WI38 (cell line): Measurements from ENCODE around the gene ACBD4.

Source experiments
- H3K4me3 ChIP-seq: 2 replicates; pipeline ENCODE4 v1.5.1; 2011; ENCODE audit warnings: low read depth, mild to moderate bottlenecking, control low read depth, low read length
- TF ChIP-seq, protein P1 (sequence below): IDR thresholded peaks from 2 replicates; pipeline ENCODE4 v1.5.1; 2012; ENCODE audit warnings: low read depth, mild to moderate bottlenecking, control low read depth, low read length

ACBD4 gene

DNA sequence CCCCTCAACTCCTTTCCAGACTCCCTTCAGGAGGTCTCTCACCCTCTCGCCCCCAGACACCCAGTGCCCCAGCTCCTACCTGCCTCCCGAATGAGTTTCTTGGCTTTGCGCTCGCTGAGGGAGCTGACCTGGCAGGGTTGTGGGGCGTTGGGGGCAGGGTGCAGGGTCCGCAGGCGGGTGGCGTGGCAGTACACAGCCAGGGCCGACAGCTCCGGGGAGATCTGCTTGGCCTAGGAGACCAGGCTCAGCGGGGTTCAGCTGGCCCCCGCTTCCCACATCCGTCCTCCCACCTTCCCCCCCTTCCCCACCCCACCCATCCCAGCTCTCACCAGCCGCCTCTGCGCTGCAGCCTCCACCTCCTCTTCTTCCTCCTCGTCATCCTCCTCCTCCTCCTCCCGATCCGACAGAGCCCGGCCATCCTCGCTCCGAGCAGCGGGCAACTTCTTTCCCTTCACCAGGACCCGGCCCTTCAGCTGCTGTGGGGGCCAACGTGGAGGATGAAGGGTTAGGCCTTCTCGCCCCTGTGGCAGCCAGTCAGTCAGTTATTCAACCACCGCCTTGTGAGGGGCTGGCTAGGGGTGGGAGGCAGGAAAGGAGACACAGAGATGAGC is 20.4 kb upstream of the ACBD4 start:
- TF ChIP-seq, protein P1, sequence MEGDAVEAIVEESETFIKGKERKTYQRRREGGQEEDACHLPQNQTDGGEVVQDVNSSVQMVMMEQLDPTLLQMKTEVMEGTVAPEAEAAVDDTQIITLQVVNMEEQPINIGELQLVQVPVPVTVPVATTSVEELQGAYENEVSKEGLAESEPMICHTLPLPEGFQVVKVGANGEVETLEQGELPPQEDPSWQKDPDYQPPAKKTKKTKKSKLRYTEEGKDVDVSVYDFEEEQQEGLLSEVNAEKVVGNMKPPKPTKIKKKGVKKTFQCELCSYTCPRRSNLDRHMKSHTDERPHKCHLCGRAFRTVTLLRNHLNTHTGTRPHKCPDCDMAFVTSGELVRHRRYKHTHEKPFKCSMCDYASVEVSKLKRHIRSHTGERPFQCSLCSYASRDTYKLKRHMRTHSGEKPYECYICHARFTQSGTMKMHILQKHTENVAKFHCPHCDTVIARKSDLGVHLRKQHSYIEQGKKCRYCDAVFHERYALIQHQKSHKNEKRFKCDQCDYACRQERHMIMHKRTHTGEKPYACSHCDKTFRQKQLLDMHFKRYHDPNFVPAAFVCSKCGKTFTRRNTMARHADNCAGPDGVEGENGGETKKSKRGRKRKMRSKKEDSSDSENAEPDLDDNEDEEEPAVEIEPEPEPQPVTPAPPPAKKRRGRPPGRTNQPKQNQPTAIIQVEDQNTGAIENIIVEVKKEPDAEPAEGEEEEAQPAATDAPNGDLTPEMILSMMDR = no peak
- H3K4me3 ChIP-seq = no peak overlapping the region

DNA sequence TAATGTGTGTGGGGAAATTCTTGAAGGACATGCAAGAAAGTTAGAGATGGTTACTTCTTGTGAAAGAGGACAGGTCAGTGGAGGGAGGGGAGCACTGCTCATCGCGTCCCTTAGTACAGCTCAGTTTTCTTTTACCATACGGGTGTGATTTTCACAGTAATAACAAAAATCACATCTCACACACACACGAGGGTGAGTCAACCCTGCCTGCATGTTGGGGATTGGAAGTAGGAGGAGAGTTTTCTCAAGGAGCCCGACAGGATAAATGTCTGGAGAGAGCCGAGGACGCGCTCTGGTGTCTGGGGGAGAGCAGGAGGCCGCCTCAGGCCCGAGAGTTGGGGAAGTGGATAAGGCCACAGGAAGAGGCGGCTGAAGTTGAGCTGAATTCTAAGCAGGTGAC is 19.6 kb upstream of the ACBD4 start:
- TF ChIP-seq, protein P1 = no peak
- H3K4me3 ChIP-seq = no peak overlapping the region

DNA sequence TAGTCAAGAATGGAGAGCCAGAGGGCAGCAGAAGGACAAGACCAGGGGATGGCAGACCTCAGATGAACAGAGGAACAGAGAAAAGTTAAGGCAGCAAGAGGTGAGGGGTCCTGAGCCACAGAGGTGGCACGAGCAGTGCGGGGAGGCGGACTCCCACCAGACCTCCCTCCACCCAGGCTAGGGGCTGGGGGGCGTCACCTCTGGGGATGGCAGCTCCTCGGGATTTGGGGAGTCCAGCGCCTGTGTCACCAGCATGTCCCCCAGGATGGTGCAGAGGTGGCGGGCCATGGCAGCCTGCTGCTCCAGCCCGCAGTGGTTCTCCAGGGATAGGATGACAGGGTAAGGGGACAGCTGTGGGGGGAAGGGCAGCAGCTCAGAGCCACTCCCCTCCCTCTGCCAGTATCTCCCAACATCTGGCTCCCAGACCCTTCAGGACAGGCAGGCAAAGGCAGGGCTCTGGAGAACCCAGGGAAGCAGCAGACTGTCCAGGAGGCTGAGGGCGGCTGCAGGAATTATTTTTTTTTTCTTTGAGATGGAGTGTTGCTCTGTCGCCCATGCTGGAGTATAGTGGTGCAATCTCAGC is 19.0 kb upstream of the ACBD4 start:
- no peak overlapping the region for H3K4me3 ChIP-seq
- TF ChIP-seq, protein P1 = no peak

DNA sequence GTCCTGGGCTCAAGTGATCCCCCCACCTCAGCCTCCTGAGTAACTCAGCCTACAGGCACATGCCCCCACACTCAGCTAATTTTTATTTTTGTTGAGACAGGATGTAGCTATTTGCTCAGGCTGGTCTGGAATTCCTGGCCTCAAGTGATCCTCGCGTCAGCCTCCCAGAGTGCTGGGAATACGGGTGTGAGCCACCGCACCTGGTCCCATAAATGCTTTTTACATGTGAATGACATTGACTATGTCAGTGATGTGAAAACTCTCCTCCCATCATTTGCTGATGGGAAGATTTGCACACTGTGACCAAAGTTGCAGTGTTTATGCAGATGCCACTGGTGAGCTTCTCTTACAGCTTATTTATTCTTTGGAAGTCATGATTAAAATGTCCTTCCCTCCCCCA is 18.2 kb upstream of the ACBD4 start:
- H3K4me3 ChIP-seq = no peak overlapping the region
- TF ChIP-seq, protein P1 = no peak

DNA sequence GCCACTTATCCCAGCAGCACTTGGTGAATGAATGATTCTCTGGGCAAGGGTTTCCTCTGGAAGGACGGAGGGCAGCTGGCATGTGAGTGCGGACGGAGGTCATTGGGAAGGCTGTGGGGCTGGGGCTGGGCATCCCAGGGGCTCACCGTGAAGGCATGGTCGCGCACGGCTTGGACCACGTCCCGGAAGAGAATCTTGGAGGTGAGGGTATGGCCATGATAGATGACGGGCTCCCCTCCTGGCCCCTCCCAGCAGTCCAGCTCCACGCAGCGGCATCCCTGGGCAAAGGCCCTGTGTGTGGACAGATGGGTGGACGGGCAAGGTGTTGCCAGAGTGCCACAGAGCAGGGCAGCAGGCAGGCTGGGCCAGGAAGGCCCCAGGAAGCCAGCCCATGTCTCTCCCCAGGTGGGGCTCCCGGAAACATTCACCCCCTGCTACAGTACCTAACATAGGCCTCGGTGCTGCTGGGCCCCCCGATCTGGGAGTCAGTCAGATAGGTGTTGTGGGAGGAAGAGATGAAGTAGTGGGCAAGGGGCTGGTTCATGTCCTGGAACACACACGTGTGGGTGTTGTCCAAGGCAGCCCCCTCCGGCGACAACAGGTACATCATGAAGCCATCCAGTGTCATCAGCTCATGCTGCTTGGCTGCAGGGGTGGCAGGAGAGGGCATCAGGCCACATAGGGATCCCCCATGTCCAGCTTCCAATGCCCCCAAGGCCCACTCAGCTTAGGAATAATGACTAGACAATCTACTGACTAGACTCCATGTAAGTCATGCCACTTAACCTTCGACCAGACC is 17.4 kb upstream of the ACBD4 start:
- TF ChIP-seq, protein P1 = no peak
- no peak overlapping the region for H3K4me3 ChIP-seq

DNA sequence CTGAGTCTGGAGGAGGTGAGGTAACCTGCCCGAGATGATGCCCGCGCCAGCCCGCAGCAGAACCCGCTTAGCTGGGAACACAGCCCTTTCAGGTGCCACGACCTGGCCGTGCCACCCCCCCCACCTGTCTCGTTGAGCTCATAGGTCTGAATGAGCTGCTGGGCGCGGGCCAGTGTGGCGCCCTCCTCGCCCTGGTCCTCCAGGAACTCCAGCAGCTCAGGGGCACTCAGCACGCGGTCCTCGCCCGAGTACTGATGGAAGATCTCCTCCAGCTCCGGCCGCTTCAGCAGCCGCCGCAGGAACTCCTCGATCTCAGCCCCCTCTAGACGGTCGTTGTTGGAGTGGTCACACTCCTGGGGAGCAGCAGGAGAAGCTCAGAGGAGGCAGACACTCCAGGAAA is 16.8 kb upstream of the ACBD4 start:
- TF ChIP-seq, protein P1 = no peak
- no peak overlapping the region for H3K4me3 ChIP-seq

DNA sequence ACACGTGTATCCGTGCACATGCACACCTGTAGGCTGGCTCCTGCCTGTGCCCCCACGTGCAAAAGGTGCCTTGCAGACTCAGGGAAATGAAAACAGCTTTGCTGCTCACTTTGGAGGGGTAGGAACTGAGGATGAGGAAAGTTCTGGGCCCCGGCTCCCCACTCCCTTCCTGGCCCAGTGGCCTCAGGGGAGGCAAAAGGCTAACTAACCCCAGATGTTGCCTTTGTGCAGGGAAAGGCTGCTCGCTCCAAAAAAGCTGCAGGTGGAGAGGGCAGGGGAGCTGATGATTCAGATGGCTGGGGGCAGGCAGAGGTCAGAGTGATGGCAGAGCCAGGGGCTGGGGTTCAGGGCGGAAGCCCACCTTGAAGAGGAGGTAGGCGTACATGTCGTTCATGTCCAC is 15.5 kb upstream of the ACBD4 start:
- no peak overlapping the region for H3K4me3 ChIP-seq
- TF ChIP-seq, protein P1 = no peak
